DOHH2 (cell line): ENCODE results near the gene ORMDL1.

ENCODE experiments used
- H3F3A ChIP-seq: fragments of 200-600 bp; sonication (generic), shearing (Covaris generic); 2 replicates; pipeline ENCODE4 v1.6.0; 2016; ENCODE audit warnings: antibody characterized with exemption, mild to moderate bottlenecking; ENCODE audit not compliant: control insufficient read depth, insufficient read depth
- H3K27ac ChIP-seq: fragments of 200-600 bp; sonication (generic); 2 replicates; pipeline ENCODE4 v1.5.1; 2014; ENCODE audit warnings: low read depth, mild to moderate bottlenecking, low read length, moderate library complexity
- H3K27me3 ChIP-seq: fragments of 200-600 bp; sonication (generic); 2 replicates; pipeline ENCODE4 v1.6.1; 2014; ENCODE audit warnings: mild to moderate bottlenecking, low read length, mixed read lengths; ENCODE audit not compliant: control insufficient read depth
- H3K36me3 ChIP-seq: fragments of 200-600 bp; sonication (generic); 2 replicates; pipeline ENCODE4 v1.6.1; 2014; ENCODE audit warnings: mild to moderate bottlenecking, low read length, moderate library complexity, mixed read lengths; ENCODE audit not compliant: control insufficient read depth
- H3K4me1 ChIP-seq: fragments of 200-600 bp; sonication (generic); 2 replicates; pipeline ENCODE4 v1.6.1; 2014; ENCODE audit warnings: mild to moderate bottlenecking, low read length, mixed read lengths; ENCODE audit not compliant: control insufficient read depth
- H3K4me2 ChIP-seq: fragments of 200-600 bp; sonication (generic); 2 replicates; pipeline ENCODE4 v1.6.0; 2014; ENCODE audit warnings: mild to moderate bottlenecking, low read length, moderate library complexity
- H3K4me3 ChIP-seq: fragments of 200-600 bp; sonication (generic); 2 replicates; pipeline ENCODE4 v1.5.1; 2014; ENCODE audit warnings: mild to moderate bottlenecking, low read length, mixed read lengths
- H3K79me2 ChIP-seq: fragments of 200-600 bp; sonication (generic); 2 replicates; pipeline ENCODE4 v1.6.1; 2014; ENCODE audit warnings: mild to moderate bottlenecking, low read length, mixed read lengths; ENCODE audit not compliant: control insufficient read depth
- H3K9me2 ChIP-seq: fragments of 200-600 bp; sonication (generic); replicated peaks from 2 replicates; pipeline ENCODE4 v1.6.1; 2014; ENCODE audit warnings: mild to moderate bottlenecking, low read length, mixed read lengths; ENCODE audit not compliant: control insufficient read depth
- H3K9me3 ChIP-seq: fragments of 200-600 bp; sonication (generic); 2 replicates; pipeline ENCODE4 v1.6.1; 2014; ENCODE audit warnings: antibody characterized with exemption, low read length, mixed read lengths; ENCODE audit not compliant: control insufficient read depth, insufficient read depth
- H4K20me1 ChIP-seq: fragments of 200-600 bp; sonication (generic); 2 replicates; pipeline ENCODE4 v1.6.0; 2014; ENCODE audit warnings: low read depth, mild to moderate bottlenecking, antibody characterized with exemption, low read length, moderate library complexity; ENCODE audit not compliant: control insufficient read depth, insufficient read depth
- CTCF ChIP-seq: fragments of 200-600 bp; sonication (generic); IDR thresholded peaks from one replicate; pipeline ENCODE4 v1.5.1; 2014; ENCODE audit warnings: antibody characterized with exemption, mild to moderate bottlenecking, low read depth, low read length; ENCODE audit not compliant: poor library complexity, severe bottlenecking
- EZH2phosphoT487 ChIP-seq: fragments of 200-600 bp; sonication (generic); IDR thresholded peaks from 2 replicates; pipeline ENCODE4 v1.6.1; 2017; ENCODE audit warnings: borderline replicate concordance, mild to moderate bottlenecking, antibody characterized with exemption, low read length, moderate library complexity, mixed read lengths

ORMDL1 gene

GRCh38 chr2:189802396-189802912, 18.3 kb upstream of the ORMDL1 start:
- peaks cover 85% of the 10 kb centered on the region for H3K36me3 ChIP-seq
- H3K27me3 ChIP-seq, result no peaks in the 10 kb centered on the region

GRCh38 chr2:189799531-189799930, 15.4 kb upstream of the ORMDL1 start:
- Histone ChIP-seq H3K4me1 (peaks cover 19% of the 10 kb centered on the region), H3F3A (peaks cover 6% of the 10 kb centered on the region; the same call in 1 of the 2 replicates), H3K27me3 (no peaks in the 10 kb centered on the region), H3K9me2 (no peaks in the 10 kb centered on the region), H3K4me2 (no peak overlapping the region), H4K20me1 (no peaks in the 10 kb centered on the region), H3K27ac (no peak overlapping the region), H3K36me3 (peaks cover 84% of the 10 kb centered on the region), H3K9me3 (no peaks in the 10 kb centered on the region), H3K79me2 (peaks cover 53% of the 10 kb centered on the region), H3K4me3 (no peak overlapping the region)
- TF ChIP-seq CTCF, result no peak
- no peak for TF ChIP-seq EZH2phosphoT487

More at GRCh38 chr2:189802396-189802912, 18.3 kb upstream of the ORMDL1 start:
- no peak overlapping the region for H3K4me2 ChIP-seq
- H3F3A ChIP-seq, result peaks cover 5% of the 10 kb centered on the region; the same call in 1 of the 2 replicates
- no peaks in the 10 kb centered on the region for H3K9me2 ChIP-seq
- no peaks in the 10 kb centered on the region for H4K20me1 ChIP-seq
- H3K27ac ChIP-seq, result no peak overlapping the region
- H3K79me2 ChIP-seq, result peaks cover 47% of the 10 kb centered on the region
- no peak overlapping the region for H3K4me3 ChIP-seq
- no peak for TF ChIP-seq CTCF
- TF ChIP-seq EZH2phosphoT487, result no peak
- no peaks in the 10 kb centered on the region for H3K9me3 ChIP-seq
- H3K4me1 ChIP-seq, result peaks cover 18% of the 10 kb centered on the region

- peaks cover 19% of the 10 kb centered on the region for H3K4me1 ChIP-seq
- H3K4me2 ChIP-seq, result no peak overlapping the region
- peaks cover 51% of the 10 kb centered on the region for H3K79me2 ChIP-seq
- no peaks in the 10 kb centered on the region for H4K20me1 ChIP-seq
- no peaks in the 10 kb centered on the region for H3K9me2 ChIP-seq
- no peak overlapping the region for H3K4me3 ChIP-seq
- H3F3A ChIP-seq, result peaks cover 6% of the 10 kb centered on the region; the same call in 1 of the 2 replicates
- H3K27me3 ChIP-seq, result no peaks in the 10 kb centered on the region
- H3K9me3 ChIP-seq, result no peaks in the 10 kb centered on the region
- peaks cover 82% of the 10 kb centered on the region for H3K36me3 ChIP-seq
- no peak overlapping the region for H3K27ac ChIP-seq
- TF ChIP-seq EZH2phosphoT487 (no peak), CTCF (no peak)
These were observed 14.8 kb upstream of the ORMDL1 start for GRCh38 chr2:189799030-189799331.
